Measurements from ENCODE around the gene PPIP5K1.

DNA sequence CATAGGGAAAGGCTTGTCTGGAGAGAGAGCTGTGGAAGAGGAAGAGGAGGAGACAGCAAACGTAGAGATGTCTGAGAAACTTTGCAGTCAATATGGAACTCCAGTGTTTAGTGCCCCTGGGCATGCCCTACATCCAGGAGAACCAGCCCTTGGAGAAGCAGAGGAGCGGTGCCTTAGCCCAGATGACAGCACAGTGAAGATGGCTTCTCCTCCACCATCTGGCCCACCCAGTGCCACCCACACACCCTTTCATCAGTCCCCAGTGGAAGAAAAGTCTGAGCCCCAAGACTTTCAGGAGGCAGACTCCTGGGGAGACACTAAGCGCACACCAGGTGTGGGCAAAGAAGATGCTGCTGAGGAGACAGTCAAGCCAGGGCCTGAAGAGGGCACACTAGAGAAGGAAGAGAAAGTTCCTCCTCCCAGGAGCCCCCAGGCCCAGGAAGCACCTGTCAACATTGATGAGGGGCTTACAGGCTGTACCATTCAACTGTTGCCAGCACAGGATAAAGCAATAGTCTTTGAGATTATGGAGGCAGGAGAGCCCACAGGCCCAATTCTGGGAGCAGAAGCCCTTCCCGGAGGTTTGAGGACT lies 65.7 kb downstream of the PPIP5K1 start:
- TF ChIP-seq, protein P1, sequence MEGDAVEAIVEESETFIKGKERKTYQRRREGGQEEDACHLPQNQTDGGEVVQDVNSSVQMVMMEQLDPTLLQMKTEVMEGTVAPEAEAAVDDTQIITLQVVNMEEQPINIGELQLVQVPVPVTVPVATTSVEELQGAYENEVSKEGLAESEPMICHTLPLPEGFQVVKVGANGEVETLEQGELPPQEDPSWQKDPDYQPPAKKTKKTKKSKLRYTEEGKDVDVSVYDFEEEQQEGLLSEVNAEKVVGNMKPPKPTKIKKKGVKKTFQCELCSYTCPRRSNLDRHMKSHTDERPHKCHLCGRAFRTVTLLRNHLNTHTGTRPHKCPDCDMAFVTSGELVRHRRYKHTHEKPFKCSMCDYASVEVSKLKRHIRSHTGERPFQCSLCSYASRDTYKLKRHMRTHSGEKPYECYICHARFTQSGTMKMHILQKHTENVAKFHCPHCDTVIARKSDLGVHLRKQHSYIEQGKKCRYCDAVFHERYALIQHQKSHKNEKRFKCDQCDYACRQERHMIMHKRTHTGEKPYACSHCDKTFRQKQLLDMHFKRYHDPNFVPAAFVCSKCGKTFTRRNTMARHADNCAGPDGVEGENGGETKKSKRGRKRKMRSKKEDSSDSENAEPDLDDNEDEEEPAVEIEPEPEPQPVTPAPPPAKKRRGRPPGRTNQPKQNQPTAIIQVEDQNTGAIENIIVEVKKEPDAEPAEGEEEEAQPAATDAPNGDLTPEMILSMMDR (IDR thresholded peaks at IDR 0.05) = no peak
- TF ChIP-seq POLR2A (IDR thresholded peaks at IDR 0.05) = no peak
- TF ChIP-seq POLR2AphosphoS5 (IDR thresholded peaks at IDR 0.05) = no peak

Data from prostate gland (tissue), 2 donors.